B cell (primary cell): ENCODE results near the gene RFX4.

ENCODE experiments used
- CTCF ChIP-seq: fragments of 200-600 bp; IDR thresholded peaks from one replicate; pipeline ENCODE4 v1.8.0; 2022; ENCODE audit warnings: antibody characterized with exemption, mild to moderate bottlenecking
- EZH2 ChIP-seq: IDR thresholded peaks from 2 replicates; pipeline ENCODE4 v1.6.1; 2012; ENCODE audit warnings: borderline replicate concordance, low read depth, mild to moderate bottlenecking, moderate library complexity, low read length; ENCODE audit not compliant: insufficient read depth, poor library complexity, severe bottlenecking

- TF ChIP-seq CTCF (no peak), EZH2 (no peak)
Observed at GRCh38 chr12:106696071-106696470, 113.3 kb downstream of the RFX4 start.
